Renal cortical epithelial cell (primary cell): ENCODE results near the gene CTSV. TPM values are rescaled to one million over a fixed set of nuclear protein-coding genes. Genes with fewer than 3 reads are reported as not detected.
"Not testable (repeated sequence)": the region's sequence is repeated elsewhere in the genome, so short reads cannot be mapped to it uniquely, and the experiment has no call there.

Source experiments
- DNase-seq: peaks from one replicate; pipeline ENCODE4 v3.0.0-alpha.2; 2011; ENCODE audit warnings: low read depth
- total RNA-seq: library from RNA; depleted of rRNA; stranded (reverse); fragments of >200 nt; gene quantifications from 2 replicates; pipeline ENCODE4 v1.2.3, GENCODE V29; 2014

The CTSV gene
- total RNA-seq: 3.5 and 9.4 TPM in 2 replicates

DNA sequence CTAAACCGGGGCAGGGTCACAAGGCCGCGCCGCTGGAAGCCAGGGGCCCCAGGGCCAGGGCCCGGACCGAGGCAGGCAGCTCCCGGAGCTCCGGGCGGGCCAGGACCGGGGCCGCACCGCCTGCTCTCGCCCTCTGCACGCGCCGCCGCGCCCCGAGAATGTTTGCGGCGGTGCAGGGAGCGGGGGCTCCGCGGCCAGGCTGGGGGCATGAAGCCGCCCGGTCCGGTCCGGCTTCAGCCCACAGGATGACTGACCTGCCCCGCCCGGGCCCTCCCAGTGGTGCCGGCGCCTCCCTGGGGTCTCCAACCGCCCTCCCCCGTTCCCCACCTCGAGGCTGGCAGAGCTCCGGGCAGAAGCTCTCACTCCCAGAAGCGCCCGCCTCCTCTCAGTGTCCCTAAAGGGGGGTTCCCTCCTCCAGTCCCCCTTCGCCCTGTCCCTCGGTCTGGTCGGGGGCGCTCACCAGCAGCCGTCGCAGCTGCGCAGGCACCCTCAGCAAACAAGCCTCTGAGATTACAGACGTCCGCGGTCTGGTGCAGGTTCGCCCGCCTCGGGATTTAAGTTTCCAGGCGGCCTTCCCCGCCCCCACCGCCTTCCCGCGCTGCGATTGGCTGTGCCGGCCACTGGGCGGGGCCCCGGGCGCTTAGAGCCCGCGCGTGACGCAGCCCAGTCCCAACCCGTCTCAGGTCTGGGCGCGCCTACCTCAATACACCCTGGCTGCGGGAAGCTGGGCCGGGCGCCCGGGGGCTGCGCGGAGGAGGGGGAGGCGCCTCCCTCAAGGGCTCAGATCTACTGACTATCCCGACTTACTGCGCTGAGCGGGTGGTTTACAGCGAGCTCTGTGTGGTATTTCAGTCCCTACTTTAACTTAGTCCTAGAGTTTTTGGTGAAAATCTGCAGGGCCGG lies at the start of gene CTSV:
Gene CTSV, minus strand, starts transcription at position 532 of the 903 bp plus-strand sequence. CDS start 1,099 bp downstream, outside the sequence.
- peak; percentile 64 for DNase-seq

DNA sequence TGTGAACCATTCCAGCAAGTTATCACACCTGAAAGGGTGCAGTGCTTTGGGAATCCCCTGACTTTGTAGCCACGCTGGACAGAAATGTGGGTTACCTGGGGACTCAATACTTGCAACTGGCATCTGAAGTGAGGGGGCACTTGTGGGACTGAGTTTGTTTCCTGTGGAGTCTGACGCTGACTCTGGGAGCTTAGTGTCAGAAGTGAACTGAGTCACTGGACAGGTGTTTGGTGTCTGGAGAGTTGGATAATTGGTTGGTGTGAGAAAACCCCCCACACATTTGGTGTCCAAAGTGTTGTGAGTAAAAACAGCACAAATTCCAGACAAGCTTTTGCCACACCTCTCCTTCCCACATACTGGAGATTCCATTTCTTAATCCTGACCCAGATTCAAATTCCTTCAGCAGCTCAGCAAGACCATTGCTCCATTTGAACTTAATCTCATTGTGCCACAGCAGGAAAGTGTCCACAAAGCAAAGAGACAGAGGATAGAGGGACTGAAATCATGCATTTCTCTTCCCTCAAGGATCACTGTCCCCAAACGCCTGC lies 48.8 kb upstream of the CTSV start:
- DNase-seq: peak; percentile 25

DNA sequence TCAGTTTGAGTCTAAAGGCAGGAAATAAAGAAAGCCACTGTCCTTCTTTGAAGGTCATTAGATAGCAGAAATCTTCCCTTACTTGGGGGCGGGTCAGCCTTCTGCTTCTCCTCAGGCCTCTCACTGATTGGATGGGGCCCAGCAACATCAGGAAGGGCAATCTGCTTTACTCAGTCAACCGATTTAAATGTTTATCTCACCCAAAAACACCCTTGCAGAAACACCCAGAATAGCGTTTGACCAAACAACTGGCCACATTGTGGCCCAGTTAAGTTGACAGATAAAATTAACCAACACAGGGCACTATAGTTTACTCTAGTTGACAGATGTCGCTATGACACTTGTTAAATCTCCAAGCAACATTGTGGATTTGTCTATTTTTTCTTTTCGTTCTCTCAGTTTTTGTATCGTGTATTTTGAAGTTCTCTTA lies 45.6 kb upstream of the CTSV start:
- DNase-seq: not testable (repeated sequence)

DNA sequence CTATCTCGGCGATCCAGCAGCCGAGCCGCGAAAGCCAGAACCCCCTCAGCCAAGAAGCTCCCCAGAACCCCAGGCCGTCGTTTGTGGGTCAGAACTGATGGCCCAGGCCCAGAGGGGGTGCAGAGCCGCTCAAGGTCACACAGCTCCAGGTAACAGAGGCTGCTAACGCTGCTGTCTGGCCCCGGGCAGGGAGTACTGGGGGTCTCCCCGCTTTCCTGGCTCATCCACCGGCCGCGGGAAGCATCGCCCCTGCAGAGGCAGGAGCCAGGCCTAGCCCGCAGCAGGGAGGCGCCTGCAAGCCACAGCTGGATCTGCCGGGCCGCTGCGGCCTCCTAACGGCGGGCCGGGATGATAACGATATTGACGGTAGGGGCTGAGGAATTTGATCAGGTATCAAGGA lies 39.4 kb upstream of the CTSV start:
- no peak for DNase-seq

DNA sequence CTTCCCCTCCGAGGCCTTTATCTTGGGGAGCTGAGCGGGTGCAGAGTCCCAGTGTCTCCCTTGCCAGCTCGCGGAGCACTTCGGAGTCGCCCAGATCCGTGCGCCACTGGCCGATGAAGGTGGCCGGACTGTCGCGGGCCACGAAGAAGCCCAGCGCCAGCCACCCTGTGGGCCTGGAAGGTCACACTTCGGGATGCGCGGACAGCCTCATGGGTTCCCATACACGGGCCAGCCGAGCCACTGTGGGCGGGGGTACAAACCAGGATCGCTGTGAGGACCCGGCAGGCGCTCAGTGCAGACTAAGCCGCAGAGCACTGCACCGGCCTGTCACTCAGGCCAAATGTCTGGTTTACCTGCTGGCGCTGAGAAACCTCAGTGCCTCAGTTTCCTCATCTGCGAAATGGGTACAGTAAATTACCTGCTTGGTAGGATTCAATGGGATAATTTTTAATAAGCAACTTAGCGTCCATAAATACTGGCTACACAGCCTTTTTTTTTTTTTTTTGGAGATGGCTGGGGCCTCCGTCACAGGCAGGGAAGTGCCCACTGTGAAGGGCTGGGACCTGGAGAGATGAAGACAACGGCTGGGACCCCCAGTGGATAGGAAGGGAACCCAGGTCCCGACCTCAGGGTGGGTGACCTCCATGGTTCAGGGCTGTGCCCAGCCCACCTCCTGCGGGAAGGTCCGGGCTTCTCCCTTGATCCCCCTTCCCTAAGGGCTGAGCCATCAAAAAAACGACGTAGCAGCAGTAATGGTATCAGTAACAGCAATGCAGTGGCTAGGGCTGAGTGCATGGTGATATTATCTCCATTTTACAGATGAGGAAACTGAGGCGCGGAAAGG lies 38.7 kb upstream of the CTSV start:
- DNase-seq: no peak

DNA sequence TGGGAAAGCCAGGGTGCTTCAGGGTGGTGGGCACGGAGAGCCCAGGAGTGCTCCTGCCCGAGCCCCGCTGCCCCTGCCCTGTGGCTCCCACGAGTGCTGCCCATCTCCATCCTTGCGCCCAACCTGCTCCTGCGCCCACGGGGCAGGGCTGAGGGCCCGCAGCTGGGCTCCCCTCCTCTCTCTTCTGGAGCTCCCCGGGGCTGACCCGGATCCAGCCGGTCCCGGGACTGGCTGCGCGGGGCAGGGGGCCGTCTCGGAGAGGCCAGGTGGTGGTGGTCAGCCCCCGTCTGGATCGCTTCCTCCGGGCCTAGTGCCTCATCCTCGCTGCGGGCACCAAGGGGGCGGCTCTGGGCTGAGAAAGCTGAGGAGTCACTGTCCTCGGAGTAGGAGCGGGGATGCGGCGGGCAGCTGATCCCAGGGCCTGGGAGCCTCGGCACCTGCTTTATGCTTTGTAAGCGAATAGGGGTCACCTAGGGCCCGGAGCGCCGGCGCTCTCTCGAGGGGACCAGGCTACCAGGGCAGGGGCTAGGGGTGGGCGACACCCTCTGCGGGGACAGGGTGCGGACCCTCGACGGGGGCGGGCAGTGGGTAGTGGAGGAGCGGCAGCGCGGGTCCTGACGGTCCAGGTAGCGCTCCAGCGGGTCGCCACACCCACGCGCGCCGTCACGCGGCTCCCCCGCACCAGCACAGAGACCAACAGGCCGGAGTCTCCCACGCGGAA lies 37.9 kb upstream of the CTSV start:
- not testable (repeated sequence) for DNase-seq

DNA sequence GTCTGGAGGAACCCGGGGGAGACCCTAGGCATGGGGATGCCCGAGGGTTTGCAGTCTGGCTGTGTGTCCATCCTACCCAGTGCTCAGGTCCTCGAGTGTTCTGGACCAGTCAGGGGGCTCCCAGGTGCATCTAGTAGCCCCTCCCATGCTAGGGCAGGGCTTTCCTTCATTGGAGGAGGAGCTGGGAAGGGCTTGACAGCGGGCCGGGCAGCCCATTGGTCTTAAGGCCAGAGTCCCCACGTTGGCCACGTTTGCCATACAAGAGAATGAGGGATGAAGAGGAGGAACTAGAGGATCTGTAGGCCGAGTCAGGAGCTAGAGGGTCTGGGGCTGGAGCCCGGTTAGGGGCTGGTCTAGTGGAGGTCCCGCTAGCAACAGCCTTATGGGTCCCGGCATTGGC lies 37.3 kb upstream of the CTSV start:
- no peak for DNase-seq

DNA sequence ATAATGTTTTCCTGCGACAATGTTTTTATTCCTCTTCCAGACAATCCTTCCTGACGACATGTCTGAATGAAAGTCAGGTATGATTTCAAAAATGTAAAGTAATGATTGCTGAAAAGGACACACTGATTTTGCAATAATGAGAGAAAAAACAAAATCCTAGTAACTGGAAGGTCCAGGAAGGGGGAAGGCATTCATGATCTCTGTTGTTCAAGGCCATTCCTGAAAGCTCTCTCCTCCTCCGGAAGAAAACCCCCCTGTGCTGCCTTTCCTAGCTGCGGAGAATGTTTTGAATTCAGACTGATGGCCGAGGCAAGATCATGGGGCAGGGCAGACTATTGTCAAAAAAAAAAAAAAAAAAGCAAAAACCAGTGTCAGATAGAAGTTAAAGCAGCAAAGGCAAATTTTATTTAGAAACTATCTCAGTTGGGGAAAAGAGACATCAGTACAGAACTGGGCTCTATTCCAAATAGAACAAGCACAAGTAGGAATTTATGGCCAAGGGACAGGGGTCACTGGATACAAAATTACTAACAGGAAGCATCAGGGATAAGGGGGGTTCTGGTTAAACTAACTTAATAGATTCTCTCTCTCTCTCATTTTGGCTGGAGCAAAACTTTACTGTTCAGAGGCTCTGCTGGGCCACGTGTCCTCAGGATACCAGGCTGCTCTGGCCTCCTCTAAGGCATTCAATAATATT lies 36.5 kb upstream of the CTSV start:
- peak; percentile 10 for DNase-seq

DNA sequence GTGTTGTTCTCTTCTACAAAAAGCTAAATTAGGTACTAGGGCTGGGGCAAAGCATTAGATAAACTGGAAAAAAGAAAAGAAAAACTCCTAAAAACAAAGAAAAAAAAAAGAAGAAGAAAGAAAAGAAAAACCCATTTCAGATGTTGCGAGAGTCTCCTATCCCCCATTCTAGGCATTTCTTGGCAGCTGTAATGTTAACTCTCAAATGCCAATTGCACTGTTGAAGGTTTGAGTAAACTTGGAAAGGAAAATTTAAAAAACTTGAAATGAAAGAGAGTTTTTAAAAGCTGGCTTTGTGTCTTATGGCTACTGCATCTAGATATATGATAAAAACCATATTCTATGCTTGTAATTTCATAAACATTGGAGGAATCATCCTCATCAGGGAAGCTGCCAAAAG lies 34.6 kb upstream of the CTSV start:
- no peak for DNase-seq

DNA sequence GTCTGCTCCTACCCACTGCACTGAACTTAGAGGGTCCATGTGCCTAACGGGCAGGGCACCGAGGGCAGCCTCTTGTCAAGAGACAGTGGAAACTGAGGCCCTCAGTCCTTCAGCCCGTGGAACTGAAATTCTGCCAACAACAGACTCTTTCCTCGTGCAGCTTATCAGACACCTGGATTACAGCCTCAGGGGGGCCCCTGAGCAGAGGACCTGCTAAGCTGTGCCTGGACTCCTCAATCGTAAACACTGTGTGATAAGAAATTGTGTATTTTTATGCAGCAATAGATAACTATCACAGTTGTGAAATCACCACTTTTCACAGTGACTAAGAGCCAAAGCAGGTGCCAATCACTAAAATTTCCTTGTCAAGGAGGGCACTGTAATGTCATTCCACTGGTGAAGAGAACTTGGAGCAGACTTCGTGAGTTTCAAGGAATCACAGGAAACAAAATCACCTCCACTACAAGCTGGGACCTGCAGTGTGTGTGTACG lies 33.4 kb upstream of the CTSV start:
- DNase-seq: no peak

DNA sequence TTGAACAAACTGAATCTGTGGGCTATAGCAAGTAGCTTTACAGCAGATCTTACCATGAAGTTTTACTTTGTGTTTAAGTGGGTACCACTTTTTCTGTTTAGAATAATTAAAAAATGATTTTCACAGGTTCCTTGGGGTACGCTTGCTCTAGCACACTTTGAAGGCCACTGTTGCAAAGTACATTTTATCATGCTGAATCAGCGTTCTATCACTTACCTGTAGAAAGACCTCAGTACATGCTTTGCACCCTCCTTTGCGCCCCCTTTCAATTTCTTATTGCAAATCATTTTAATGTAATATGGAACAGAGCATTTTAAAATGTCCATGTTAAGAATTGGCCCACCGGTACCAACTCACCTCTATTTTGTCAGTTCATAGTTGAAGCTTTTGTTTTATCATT lies 31.4 kb upstream of the CTSV start:
- DNase-seq: not testable (repeated sequence)

DNA sequence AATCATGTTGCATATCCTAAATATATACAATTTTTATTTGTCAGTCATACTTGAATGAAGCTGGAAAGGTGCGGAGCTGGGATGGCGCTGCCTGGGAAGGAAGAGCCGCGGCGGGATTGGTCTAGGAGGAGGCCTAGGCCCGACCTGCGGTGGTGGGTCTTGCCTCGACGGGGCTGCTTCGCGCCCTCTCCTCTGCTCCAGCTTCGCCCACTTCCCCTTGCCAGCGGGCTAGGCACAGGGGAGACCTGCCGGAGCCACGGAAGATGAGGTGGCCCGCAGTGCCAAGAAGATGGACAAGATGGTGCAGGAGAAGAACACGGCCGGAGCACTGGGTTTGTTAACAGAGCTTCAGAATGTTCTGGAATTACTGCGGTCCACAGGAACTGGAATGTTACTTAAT lies 28.5 kb upstream of the CTSV start:
- no peak for DNase-seq

DNA sequence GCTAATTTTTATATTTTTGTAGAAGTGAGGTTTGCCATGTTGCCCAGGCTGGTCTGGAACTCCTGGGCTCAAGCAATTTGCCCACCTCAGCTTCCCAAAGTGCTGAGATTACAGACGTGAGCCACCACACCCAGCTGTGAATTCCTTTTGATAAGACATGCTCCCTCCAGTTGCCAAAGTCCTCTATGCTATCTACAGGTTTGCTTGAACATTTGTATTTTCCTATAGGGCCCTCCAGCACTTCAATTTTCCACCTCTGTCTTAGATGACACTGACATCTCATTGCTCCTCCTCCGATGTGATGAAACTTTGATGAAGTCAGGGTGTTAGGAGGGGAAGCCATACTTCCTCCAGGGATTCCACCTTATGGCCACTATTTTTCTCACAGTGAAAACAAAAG lies 25.2 kb upstream of the CTSV start:
- no peak for DNase-seq

DNA sequence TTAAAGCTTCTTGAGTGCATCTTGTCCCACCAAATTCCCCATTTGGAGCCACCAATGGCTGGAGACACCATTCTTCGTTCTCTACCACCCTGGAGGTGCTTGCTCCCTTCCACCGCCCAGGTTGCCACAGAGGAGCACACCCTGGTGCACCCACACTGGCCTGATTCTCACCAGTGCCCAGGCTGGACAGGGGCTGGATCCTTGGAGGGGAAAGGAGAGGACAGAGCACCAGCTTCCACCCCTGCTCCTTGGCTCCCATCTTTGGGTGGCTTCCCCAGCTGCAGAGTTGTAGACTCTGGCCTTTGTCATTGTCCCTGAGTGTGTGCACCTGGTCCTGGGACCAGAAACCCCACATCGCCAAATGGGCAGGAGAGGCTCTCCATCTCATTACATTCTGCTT lies 21.9 kb upstream of the CTSV start:
- DNase-seq: no peak

DNA sequence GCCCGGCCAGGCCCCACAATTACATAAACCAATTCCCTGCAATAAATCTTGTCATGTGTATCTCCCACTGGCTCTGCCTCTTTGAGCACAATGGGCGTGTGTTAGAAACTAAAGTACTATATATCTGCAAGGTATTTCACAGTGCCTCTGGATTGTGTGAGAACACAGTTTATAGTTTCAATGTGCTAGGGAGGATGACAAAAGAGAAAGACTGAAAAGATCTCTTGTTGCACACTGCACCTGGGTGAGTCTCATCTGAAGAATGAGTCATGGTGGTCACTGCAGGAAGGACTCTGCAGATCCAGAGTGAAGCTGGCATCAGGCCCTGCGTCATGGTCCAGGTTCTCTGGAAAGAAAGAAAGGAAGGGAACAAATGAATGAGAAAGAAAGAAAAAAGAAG lies 20.7 kb upstream of the CTSV start:
- DNase-seq: peak; percentile 75

DNA sequence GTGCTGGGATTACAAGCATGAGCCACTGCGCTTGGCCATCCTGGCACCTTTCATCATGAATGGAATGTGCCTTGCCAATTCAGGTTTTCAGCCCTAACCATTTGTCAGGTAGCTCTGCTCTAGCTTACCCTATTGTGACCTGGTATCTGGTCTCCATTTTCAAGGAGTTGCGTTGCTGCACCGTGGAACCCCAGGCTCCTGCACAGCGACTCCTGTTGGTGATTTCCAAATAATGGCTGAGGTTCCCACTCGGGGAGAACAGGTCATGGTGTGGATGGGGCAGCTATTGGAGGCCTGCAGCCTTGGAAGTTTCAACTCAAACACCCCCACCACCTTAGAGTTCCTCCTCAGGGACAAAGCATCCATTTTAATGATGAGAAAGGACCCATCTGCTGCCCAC lies 18.7 kb upstream of the CTSV start:
- no peak for DNase-seq

DNA sequence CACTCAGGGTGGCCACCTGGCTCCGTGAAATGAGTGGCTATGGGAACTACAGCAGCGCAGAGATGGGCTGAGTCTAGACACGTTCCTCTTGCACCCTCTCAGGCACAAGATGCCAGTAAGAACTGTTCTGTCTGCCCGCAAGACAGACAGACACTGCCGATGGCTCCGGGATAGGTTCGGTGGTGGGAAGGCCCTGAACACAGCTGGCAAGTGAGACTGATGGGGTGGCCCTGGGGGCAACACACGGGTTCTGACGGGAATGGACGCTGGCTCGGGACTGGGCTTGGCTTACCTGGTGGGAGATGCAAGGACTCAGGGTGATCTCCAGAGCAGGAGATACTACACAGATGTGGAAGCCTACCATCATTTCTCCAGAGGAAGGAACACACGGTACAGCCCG lies 16.9 kb upstream of the CTSV start:
- DNase-seq: not testable (repeated sequence)

DNA sequence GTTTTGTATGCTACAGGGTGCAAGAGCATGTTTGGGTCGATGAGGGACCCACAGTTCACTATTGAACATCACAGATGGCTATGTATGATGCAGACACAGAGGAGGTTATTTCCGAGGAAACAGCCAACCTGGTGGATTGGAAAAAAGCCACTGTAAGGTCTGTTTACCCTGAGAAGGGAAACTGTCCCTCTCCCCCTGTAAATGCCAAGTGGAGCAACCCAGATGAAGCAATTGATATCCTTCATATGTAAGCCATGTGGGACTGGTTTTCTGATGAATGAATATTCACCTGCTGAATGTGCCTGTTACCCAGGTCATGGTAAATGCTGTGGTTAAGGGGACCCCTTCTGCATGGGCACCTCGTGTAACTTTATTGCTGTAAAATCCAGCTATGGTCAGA lies 14.8 kb upstream of the CTSV start:
- DNase-seq: no peak

DNA sequence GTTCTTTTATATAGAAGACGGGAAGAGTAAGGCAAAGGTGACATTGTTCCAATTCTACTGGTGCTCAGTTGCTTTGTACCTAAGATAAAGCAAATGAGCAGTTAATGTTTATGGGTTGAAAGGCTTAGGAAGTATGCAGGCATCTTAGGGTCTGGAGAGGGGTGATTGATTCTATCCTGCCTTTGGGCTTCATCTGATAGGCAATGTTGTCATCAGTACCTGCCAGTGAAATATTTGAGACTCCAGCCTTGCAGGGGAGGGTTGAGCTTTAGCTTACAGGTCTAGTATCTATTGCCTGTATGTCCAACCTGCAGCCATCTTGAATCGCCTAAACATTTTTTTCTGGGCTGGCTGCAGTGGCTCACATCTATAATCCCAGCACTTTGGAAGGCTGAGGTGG lies 13.8 kb upstream of the CTSV start:
- no peak for DNase-seq

DNA sequence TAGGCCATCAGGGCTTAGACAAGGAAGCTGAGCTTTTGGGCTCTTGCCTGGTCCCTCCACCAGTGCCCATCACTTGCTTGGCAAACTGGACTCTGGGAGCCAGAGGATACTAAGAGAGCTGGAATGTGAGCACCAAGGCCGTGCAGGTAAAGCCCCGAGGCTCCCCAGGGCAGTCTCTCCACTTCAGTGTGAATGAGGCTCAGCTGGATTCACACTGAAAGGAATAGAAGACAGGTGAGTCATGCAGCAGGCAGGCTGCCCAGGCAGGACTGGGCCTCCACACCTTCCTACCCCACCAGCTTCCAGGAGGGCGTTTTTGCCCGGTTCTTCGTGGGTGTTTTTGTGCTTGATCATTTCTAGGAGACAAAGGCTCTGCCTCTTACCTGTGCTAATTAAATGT lies 7.3 kb upstream of the CTSV start:
- DNase-seq: peak; percentile 91

DNA sequence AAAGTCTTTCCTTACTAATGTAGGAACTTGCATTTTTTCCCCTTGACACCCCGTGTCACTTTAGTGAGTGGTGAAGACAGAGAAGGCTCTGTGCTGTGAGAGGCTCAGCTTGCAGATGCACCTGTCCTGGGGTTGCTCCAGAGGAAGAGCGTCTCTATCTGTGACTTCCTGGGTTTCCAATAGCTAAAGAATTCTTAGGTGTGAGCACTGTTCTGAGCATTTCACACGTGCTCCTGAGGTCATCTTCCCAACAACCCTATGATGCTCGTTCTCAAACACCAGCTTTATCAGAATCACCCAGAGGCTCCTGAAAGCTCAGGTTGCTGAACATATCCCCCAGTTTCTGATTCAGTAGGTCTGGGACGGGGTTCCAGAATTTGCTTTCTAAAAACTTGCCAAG lies 6.4 kb upstream of the CTSV start:
- DNase-seq: no peak
